Skeletal muscle cell (primary cell): ENCODE results near the gene SORCS2.

ENCODE experiments used
- DNase-seq: peaks from one replicate; pipeline ENCODE4 v3.0.0-alpha.2; 2010; ENCODE audit warnings: low read depth
- H3K4me3 ChIP-seq: 2 replicates; pipeline ENCODE4 v1.5.1; 2011; ENCODE audit warnings: low read depth, mild to moderate bottlenecking, control low read depth, low read length, moderate library complexity

Gene SORCS2

DNA sequence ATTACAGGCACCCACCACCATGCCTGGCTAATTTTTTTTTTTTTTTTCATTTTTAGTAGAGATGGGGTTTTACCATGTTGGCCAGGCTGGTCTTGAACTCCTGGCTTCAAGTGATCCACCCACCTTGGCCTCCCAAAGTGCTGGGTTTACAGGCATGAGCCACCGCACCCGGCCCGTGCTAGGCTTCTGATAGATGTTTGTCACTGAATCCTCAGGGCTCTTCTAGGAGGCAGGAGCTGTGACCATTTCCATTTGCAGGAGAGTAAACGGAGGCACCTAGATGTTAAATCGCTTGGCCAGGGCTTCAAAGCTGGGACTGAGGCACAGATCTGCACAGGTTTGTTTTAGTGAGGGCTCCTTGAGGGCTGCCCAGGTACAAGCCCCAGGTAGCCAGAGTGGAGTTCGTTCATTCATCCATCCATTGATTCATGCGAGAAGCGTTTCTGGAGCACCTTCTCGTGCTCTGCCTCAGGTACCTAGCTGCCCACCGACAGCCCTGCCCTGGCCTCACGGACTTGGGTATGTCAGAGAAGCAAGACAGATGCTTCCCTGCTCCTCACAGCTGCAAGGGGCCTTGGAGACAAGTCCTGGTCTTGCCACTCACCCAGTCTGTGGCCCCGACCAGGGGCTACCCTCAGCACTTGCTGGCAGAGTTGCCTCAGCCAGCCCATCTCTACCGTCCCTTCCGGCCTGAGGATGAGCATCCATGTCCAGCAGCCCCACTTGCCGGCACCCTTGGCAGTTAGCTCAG is 136.0 kb downstream of the SORCS2 start:
- no peak overlapping the region for H3K4me3 ChIP-seq
- DNase-seq: no peak

DNA sequence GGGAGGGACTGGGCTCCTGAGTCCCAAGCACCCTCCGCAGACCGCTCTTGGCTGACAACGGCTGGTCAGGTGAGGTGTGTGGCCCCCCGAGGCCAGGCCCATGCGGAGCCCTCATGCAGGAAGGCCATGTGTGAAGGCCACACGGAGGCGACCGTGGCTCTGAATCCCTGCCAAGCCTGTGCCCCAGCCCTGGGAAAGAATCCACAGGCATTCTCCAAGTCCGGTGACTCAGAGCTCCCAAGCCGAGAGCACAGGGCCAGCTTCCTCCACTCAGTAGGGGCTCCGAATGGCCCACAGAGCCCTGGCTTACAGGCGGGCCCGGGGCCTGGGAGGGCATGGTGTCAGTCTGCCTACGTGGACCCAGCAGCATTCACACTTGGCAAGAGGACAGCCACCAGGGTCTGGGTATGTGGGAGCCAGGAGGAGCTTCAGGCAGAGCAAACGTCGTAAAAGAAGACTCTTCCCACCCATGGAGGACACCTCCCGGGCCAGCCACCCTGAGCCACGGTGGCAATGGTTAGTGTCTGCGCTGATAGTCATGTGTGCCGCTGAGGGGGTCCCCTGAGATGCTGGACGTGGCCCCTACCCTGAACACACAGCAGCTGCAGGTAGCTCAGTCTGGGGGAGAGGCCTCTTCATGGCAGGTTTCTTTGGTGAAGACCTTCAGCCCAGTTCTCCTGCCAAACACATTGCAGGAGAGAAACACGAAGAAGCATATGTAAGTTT is 136.7 kb downstream of the SORCS2 start:
- DNase-seq: peak; percentile 25
- no peak overlapping the region for H3K4me3 ChIP-seq

DNA sequence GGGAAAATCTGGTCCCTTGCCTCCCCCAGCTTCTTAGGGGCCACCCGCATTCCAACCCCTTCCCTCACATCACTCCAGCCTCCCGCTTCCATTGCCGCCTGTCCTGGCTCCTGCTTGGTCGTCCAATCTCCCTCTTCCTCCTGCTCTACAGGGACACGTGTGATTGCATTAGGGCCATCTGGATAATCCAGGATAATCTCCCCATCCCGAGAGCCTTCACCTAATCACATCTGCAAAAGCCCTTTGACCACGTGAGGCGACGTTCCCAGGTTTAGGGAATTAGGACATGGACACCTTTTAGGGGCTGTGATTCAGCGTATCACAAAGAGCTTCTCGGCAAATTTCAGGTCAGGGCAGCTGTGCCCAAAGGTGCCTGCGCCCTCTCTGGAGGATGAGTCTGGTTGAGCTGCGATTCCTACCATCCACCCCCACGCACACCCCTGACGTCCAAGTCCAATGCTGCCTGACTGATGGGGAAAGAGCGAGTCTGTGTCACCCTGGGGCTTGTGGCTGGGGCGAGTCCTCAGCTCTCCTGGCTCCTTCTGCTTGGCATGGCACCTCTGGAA is 137.8 kb downstream of the SORCS2 start:
- no peak for DNase-seq
- H3K4me3 ChIP-seq: no peak overlapping the region

DNA sequence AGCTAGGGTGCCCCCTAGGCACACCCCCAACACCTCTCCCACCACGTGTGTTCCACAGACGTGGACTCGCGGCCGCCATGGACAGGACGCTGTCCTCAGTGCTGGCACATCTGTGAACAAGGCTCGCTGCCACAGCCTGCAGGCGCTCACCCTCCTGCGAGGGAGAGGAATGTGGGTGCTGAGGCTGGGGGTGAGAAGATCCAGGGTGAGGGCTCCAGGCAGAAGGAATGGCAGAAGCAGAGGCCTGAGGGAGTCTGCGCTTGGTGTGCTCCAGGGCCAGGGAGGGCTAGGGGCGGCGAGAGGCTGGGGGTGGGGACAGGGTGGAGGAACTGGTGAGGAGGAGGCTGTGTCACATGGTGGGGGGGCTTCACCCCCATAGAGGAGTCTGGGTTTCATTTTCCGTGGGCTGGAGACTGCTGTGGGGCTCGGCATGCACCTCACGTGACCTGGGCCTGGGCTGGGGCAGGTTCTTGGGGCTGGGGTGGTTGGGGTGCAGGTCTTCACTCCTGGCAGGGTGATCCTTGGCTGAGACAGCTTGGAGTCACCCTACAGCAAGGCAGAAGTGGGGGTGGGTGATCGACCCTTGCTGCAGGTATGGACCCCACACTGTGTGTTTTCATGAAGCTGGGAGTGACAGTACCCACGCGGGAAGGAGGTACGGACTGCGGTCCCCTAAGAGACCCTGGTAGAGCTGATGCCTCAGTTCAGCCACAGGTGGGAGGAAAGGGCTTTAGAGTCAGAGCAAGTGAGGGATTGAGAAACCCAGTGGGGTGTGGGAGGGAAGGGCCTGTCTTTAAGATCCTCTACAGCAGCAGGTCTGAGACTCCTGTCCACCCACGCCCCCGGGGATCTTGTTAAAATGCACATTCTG is 138.7 kb downstream of the SORCS2 start:
- DNase-seq: no peak
- H3K4me3 ChIP-seq: no peak overlapping the region

DNA sequence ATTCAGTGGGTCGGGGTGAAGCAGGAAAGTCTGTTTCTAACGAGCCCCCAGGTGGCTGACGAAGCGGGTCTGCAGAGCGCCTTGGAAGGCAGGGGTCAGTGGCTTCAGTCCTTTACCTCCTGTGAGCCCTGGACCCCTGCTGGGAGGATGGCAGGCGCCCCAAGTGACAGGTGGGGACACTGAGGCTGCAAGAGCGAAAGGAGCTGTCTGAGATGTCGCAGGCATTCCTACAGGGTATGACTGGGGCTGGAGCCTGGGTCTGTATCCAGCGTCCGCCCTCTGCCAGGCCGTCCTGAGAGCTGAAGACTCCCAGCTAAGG is 139.3 kb downstream of the SORCS2 start:
- no peak overlapping the region for H3K4me3 ChIP-seq
- DNase-seq: no peak

DNA sequence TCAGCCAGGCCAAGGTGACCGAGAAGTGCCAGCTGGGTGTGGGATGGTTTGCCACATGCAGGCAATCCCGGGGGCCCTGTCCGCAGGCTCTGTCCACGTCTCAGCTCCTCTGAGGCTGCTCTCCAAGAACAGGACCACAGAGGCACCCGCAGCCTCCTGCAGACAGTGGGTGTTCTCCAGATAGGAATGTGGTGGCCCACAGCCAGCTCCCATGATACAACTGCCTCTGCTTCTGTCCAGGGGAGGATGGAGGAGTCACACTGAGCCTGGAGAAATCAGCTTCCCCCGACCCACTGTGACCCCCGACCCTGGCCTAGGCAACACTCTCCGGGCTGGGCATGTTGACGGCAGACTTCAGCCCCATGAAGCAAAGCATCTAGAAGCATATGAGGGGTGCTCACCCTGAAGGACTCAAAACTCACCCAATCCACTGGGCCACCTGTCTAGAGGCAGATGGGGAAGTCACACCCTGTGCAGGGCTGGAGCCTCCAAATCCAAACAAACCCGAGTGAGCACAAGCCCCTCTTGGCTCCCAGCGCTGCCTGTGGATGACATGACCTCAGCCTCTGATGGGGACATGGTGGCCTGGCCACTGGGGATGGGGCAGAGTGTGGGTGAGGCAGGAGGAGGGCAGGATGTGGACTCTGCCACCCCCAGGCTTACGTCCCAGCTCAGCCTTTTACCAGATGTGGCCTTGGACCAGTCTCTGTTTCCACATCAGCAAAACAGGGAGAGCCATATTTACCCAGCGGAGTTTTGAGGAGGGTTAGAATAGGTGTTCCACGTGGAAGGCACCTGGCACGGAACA is 140.1 kb downstream of the SORCS2 start:
- H3K4me3 ChIP-seq: no peak overlapping the region
- peak; percentile 29 for DNase-seq

DNA sequence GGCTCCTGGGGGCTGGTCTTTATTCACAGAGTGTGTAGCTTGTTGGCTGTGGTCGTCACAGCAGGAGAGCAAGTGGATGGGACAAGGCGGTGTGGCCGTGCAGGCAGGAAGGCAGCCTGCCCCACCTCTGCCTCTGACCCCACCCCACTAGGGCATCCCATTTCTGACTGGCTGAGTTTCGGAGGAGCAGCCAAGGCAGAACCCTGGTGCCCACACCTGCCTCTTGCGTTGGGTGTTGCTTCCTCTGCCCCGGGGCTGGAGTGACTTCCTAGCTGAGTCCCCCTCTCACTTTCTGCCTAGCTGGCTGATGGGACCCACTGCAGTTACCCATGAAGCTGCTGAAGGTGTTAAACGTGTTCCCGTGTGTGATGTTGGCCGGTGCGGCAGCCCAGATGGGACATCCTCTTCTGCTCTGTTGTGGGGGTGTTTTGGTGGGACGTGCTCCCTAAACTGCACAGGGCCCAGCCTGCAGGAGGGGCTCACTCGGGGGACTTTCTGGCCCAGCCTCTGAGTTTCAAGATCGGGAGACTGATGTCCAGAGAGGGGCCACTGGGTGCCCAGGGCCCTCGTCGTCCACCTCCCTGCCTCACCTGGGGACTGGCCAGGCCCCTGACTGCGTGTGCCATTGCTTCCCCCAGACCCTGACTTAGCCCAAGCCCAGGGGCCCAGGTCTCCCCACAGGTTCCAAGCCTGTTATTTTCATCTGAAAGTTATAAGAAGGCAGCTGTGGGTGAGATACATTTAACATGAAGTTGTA is 140.9 kb downstream of the SORCS2 start:
- H3K4me3 ChIP-seq: no peak overlapping the region
- DNase-seq: no peak

DNA sequence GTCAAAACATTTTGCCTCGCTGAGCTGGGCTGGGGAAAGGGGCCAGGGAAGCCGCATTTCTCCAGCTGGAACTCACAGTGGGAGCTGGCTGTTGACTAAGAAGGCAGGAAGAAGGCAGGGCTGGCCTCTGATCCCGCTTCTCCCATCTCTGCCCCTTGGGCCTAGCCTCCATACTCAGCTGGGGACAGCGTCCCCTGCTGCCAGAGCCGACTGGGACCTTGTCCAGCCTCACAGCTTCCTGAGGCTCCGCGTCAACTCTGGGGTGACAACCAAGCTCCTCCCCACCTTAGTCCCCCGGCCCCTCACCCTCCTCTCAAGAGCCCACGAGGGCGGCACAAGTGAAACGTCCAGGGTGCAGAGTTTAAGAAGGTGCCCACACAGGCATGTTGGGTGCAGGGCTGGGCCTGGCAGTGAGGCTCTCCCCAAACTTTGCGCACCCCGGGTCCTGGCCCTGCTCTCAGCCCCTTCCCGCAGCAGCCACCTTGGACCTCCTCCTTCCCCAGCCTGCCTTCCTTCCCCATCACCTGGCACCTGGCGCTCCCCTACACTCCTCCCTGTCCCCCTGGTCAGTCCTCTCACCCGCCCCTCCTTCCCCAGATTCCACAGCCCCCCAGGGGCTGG is 141.6 kb downstream of the SORCS2 start:
- no peak for DNase-seq
- no peak overlapping the region for H3K4me3 ChIP-seq

DNA sequence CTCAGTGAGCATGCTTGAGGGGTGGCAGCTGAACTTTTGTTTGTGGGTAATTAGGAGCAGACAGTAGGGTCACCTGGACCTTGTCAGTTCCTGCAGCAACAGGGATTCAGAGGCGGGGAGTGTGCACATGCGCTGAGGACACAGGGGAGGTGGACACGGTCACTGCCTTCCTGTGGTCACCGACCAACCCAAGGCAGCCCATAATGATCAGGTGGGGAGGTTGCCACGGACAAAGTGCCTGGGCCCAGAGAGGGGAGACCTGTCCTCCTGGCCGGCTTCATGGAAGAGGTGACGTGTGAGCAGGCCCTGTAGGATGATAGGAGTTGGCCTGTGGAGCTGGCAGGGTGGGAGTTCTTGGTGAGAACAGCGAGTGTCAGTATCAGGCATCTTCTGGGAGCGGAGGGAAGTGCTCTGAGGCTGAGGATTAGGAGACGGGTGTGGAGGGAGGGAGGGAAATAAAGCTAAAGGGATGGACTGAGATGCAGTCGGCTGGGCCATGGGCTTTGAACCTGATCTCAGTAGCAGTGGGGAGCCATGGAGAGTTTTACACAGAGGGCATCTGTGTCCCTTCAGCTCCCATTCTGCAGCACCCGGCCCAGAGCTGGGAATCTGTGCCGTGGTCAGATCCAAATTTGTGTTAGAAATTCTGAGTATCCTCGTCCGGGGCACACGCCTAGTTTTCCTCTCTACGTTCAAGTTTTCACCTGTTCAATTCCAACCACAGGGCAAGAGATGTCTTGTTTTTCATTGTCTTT is 142.4 kb downstream of the SORCS2 start:
- H3K4me3 ChIP-seq: no peak overlapping the region
- no peak for DNase-seq

DNA sequence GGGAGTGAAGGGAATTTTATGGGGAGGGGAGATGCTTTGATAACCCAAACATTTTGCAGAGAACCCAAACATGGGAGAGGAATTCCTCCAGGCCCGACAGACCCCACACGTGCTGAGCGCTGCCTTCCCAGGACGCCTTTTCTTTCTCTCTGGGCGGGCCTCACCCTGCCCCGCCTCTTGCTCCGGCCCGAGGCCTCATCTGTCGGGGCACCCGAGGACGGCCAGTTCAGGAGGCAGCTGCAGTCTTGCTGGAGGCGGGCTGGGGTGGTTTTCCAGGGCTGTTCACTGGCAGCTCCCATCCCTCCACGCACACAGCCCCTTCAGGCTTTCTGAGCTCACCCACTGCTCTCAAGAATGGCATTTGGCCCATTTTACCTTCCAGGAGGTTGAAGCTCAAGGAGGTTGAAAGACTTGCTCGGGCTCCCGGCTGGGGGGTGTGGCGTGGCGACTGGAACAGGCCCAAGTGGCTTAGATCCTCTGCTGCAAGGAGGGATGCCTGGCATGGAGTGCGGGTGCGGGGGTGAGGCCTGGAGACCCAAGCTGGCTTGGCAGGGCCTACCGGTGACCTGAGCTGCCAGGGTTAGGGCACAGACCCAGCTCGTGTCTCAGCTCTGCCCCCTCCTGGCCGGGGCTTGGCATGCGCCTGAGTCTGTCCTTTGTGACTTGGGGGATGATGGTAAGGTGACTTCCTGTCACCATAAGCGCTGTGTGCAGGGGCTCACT is 143.2 kb downstream of the SORCS2 start:
- no peak for DNase-seq
- H3K4me3 ChIP-seq: no peak overlapping the region

DNA sequence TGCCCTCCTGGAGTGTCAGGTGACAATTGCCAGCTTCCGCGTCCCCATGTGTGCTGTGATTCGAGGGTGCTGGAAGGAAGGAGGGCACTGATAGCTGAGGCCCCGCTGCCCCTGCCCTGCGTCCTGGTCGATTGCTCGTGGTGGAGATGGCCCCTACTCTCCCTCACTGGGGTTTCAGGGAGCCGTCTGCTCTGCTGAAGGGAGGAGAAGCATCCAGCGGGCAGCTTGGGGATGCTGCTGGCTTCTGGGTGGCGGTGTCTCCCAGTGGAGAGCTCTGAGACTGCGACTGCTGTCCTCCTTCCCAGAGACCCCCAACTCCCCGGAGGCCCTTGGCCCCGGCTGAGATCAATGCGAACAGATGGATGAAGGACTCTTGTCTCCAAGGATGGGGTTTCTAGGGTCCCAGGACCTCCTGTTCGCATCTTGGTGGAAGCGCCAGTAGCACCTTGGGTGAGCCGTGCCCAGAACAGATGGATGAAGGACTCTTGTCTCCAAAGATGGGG is 143.8 kb downstream of the SORCS2 start:
- DNase-seq: no peak
- no peak overlapping the region for H3K4me3 ChIP-seq

DNA sequence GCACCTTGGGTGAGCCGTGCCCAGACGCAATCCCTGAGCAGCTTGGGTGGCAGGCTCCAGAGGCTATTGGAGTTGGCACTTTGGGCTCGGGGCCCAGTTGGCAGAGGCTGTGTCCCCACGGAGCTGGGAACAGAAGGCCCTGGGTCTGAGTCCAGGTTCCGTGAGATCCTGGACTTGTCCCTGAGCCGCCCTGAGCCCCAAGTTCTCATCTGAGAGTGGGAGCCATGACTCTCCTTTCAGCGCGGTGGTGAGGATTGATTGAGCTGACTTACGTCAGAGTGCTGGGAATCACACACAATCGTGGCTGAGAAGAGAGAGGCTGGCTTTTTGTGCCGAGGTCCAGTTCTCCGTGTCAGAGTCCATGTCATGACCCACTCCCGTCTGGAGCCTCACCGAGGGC is 144.4 kb downstream of the SORCS2 start:
- DNase-seq: no peak
- H3K4me3 ChIP-seq: no peak overlapping the region

DNA sequence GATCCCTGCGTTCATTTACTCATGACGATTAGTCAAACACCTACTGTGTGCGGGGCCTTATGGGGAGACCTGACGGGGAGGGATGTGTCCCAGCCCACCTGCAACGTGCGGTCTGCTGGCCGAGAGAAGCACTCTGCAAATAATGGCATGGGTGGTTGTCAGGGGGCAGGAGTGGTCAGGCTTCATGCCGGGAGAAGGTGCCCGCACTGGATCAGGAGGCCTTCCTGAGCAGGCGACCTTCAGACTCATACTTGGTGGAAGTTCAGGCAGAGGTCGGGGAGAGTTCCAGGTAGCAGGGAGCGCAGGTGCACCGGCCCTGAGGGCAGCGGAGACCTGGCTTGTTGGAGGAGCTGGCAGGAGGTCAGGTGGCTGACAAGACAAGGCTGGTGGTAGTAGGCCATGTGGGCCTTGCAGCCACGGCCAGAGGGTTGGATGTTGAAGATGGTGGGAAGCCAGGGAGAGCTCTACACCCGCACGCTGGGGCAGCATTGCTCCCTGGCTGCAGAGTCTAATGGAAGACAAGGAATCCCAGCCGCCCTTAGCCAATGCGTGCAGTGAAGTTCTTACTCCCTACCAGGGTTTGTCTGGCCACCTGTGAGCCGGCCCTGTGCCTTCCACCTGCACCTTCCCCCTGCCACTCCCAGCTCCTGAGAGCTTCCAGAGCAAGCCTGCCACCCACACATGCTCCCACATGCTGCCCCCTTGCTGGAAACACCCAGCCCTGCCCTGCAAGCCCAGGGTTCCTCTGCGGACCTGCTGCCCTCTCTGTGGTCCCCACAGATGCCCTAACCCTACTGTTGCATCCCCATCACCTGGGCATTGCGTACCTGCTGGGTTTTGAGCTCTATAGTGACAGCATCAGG is 145.1 kb downstream of the SORCS2 start:
- no peak overlapping the region for H3K4me3 ChIP-seq
- DNase-seq: no peak

DNA sequence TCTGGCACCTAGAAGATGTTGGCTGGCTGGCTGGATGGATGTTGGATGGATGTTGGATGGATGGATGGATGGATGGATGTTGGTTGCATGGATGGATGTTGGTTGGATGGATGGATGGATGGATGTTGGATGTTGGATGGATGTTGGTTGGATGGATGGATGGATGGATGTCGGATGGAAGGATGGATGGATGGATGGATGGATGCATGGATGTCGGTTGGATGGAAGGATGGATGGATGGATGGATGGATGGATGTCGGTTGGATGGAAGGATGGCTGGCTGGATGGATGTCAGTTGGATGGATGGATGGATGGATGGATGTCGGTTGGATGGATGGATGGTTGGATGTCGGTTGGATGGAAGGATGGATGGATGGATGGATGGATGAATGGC is 145.7 kb downstream of the SORCS2 start:
- DNase-seq: no peak
- no peak overlapping the region for H3K4me3 ChIP-seq

DNA sequence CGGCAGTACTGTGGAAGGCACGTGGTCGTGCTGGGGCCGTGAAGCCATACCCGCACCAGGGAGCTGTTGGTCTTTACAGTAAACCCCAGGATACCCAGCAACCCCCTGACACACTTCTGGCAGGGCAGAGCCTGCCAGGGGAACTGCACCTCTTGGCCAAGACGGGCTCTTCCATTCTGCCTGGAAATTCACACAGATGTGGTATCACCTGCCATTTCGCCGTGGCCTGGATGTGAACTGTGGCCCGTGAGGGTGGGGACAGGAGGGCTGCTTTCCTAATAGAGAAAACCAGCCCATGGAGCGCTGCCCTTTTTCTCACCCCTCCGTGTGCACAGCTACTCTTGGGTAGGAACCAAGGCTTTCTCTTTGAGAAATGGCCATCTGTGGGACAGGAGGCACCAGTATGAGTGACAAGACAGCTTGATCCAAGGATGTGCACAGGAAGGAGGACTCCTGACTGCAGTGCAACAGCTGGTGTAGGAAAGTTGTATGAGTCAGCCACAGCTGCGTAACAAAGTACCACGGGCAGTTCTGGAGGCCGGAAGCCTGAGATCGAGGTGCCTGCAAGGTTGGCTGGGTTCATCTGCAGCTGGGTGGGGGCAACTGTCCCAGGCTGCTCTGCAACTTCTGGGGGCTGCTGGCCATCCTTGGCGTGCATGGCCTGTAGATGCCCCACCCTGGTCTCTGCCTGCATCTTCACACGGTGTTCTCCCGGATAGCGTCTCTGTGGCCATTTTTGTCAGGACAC is 146.7 kb downstream of the SORCS2 start:
- DNase-seq: no peak
- H3K4me3 ChIP-seq: no peak overlapping the region
